PC-3 (cell line): ENCODE data around the gene AP1B1.
A peak's percentile ranks its signal among the peaks of the same experiment; 100 is the strongest.

Experiments
- CTCF ChIP-seq: fragments of 300-600 bp; sonication (generic); conservative IDR thresholded peaks from 2 replicates; pipeline ENCODE4 v1.5.1; 2017; ENCODE audit warnings: antibody characterized with exemption, low read depth, mild to moderate bottlenecking, low read length
- EZH2 ChIP-seq: fragments of 300-600 bp; sonication (generic); IDR thresholded peaks from one replicate; pipeline ENCODE4 v1.6.1; 2017; ENCODE audit warnings: antibody characterized with exemption, mild to moderate bottlenecking, low read length; ENCODE audit not compliant: unreplicated experiment

- no peak for TF ChIP-seq EZH2
- TF ChIP-seq CTCF, result 0 out of 2 replicates have a peak, but pooled peaks have one; percentile 19
Observed at GRCh38 chr22:29339381-29340235, 48.8 kb downstream of the AP1B1 start.
